ENCODE results near the gene PPP2R2C.

Gene PPP2R2C

DNA sequence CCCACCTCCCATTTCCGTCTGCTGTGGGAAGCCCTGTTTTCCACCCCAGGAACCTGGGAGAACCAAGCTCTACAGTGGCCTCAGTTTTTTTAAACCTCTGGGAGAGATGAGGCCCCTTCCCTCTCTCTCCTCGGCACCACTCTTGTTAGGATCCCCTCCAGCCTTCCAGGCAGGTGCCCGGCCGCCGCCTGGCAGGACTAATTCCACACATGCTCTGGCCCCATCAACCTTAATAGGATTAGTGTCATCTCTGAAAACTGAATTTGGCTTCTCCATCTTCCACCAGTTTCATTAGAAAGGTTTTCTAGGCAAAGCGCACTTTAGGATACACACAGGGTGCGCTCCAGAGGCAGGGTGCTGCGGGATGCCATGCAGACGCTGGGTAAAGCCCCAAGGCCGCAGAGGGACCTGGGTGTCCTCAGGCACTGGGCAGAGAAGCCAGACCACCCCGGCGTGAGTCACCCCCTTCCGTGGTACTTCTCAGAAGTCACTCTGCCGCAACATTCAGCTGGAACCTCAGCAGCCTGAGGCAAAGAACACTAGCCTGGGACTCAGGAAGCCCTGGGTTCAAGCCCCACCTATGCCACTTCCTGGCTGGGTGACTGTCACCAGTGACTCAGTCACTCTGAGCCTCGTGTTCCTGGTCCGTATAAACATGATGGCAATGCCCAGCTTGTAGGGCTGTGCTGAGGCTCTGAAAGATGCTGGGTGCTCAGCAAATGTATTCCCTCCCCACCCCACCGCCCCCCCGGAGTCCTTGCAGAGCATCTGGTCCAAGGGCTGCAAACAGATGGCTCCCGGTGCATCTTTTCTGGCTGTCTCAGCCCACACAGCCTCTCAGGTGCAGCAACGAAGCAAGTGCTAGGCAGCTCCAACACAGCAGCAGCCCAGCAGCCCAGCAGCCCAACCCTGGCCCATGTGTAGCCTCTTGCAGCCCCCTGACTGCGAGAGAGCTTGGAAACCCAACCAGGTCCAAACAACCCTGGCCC, 29.1 kb downstream of the PPP2R2C start:
- no peak overlapping the region for H3K27ac ChIP-seq
- H3K4me3 ChIP-seq (ENCODE audit: low read depth, low read length), result no peak overlapping the region
- H2AFZ ChIP-seq, result no peak overlapping the region
- no peaks in the 10 kb centered on the region for H3K36me3 ChIP-seq (ENCODE audit: control insufficient read depth, insufficient read depth, low read length)
- no peak overlapping the region for H3K4me2 ChIP-seq (ENCODE audit: low read length)
- H3K79me2 ChIP-seq, result no peaks in the 10 kb centered on the region
- no peaks in the 10 kb centered on the region for H3K9me3 ChIP-seq (ENCODE audit: control insufficient read depth, low read length)
- no peak overlapping the region for H3K9ac ChIP-seq
- TF ChIP-seq, protein P1, sequence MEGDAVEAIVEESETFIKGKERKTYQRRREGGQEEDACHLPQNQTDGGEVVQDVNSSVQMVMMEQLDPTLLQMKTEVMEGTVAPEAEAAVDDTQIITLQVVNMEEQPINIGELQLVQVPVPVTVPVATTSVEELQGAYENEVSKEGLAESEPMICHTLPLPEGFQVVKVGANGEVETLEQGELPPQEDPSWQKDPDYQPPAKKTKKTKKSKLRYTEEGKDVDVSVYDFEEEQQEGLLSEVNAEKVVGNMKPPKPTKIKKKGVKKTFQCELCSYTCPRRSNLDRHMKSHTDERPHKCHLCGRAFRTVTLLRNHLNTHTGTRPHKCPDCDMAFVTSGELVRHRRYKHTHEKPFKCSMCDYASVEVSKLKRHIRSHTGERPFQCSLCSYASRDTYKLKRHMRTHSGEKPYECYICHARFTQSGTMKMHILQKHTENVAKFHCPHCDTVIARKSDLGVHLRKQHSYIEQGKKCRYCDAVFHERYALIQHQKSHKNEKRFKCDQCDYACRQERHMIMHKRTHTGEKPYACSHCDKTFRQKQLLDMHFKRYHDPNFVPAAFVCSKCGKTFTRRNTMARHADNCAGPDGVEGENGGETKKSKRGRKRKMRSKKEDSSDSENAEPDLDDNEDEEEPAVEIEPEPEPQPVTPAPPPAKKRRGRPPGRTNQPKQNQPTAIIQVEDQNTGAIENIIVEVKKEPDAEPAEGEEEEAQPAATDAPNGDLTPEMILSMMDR (IDR thresholded peaks at IDR 0.05), result no peak
- no peaks in the 10 kb centered on the region for H3K4me1 ChIP-seq
- H3K27me3 ChIP-seq (ENCODE audit: control insufficient read depth, insufficient read depth, low read length), result no peaks in the 10 kb centered on the region

DNA sequence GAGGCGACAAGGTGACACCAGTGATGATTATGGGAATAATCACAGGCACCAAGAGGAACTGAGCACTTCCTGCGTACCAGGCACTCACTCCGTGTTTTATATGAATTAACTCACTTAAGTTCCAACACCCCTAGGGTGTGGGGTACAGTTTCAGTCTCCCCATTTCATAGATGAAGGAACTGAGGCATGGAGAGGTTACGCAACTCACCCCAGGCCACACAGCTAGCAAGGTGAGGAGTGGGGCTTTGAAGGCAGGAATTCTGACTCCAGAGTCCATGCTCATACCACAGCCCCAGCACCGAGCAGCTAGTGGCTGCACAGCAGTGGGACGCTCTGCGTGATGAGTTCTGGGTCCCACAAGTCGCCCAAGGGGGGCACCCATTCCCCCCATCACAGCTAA, 29.9 kb downstream of the PPP2R2C start:
- Histone ChIP-seq H3K4me2 (ENCODE audit: low read length) (no peak overlapping the region), H3K27ac (no peak overlapping the region), H3K79me2 (no peaks in the 10 kb centered on the region), H3K9ac (no peak overlapping the region), H3K36me3 (ENCODE audit: control insufficient read depth, insufficient read depth, low read length) (no peaks in the 10 kb centered on the region), H3K4me3 (ENCODE audit: low read depth, low read length) (no peak overlapping the region), H3K4me1 (no peaks in the 10 kb centered on the region), H3K9me3 (ENCODE audit: control insufficient read depth, low read length) (no peaks in the 10 kb centered on the region), H3K27me3 (ENCODE audit: control insufficient read depth, insufficient read depth, low read length) (no peaks in the 10 kb centered on the region), H2AFZ (no peak overlapping the region)
- TF ChIP-seq, protein P1 (IDR thresholded peaks at IDR 0.05), result no peak

DNA sequence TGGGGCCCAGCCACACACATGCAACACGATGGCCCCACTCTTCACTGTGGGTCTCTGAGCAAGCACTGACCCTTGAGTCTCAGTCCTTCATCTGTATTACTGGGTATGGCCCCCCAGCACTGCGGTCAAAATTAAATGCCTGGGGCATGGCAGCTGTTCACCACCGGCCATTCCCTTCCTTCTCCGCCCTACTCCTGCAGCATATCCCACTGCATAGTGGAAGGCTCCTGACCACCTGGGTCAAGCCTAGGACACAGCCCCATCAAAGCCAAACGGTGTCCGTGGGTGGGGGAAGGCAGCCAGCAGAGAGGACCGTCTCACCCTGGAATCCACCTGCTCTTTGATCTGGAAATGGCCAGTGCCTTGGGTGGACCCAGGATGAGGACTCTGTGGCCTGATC, 30.7 kb downstream of the PPP2R2C start:
- Histone ChIP-seq H3K36me3 (ENCODE audit: control insufficient read depth, insufficient read depth, low read length) (no peaks in the 10 kb centered on the region), H3K9me3 (ENCODE audit: control insufficient read depth, low read length) (no peaks in the 10 kb centered on the region), H3K9ac (no peak overlapping the region), H3K4me3 (ENCODE audit: low read depth, low read length) (no peak overlapping the region), H3K4me1 (no peaks in the 10 kb centered on the region), H2AFZ (no peak overlapping the region), H3K27me3 (ENCODE audit: control insufficient read depth, insufficient read depth, low read length) (no peaks in the 10 kb centered on the region), H3K27ac (no peak overlapping the region), H3K79me2 (no peaks in the 10 kb centered on the region), H3K4me2 (ENCODE audit: low read length) (no peak overlapping the region)
- TF ChIP-seq, protein P1 (IDR thresholded peaks at IDR 0.05), result no peak

DNA sequence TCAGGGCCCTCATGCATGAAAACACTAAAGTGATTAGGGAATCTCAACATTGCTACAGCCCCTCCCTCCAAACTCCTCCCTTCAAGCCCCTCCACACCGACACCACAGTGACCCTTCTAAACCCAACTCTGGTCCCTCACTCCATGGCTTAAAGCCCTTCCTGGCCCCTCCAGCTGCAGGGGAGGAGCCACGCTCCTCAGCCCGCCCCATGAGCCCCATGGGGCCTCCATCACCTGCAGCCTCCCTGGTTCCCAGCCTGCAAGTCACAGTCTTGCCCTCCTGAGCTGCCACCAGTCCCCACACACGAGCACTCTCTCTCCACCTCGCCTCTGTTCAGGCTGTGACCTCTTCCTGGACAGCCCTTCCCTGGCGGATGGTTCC, 31.2 kb downstream of the PPP2R2C start:
- no peaks in the 10 kb centered on the region for H3K9me3 ChIP-seq (ENCODE audit: control insufficient read depth, low read length)
- no peak overlapping the region for H3K9ac ChIP-seq
- H2AFZ ChIP-seq, result no peak overlapping the region
- H3K79me2 ChIP-seq, result no peaks in the 10 kb centered on the region
- no peaks in the 10 kb centered on the region for H3K4me1 ChIP-seq
- H3K4me2 ChIP-seq (ENCODE audit: low read length), result no peak overlapping the region
- TF ChIP-seq, protein P1 (IDR thresholded peaks at IDR 0.05), result no peak
- no peak overlapping the region for H3K4me3 ChIP-seq (ENCODE audit: low read depth, low read length)
- no peaks in the 10 kb centered on the region for H3K36me3 ChIP-seq (ENCODE audit: control insufficient read depth, insufficient read depth, low read length)
- no peaks in the 10 kb centered on the region for H3K27me3 ChIP-seq (ENCODE audit: control insufficient read depth, insufficient read depth, low read length)
- no peak overlapping the region for H3K27ac ChIP-seq

All from parathyroid adenoma (tissue), 2 donors.